ENCODE measurements around the gene E2F1. TPM values are rescaled to one million over a fixed set of nuclear protein-coding genes. Genes with fewer than 3 reads are reported as not detected.

Gene E2F1
- total and polyA plus RNA-seq, 3 experiments from 2014 or later = 0.52 to 72.3 (median 68.8) TPM

- ChIA-PET CTCF (no interaction called here), POLR2A (no interaction called here)
- H3K4me1 Mint-ChIP-seq = peaks cover 13 to 30% (median 21%) of the 10 kb centered on the region in 3 donors
- H3K27me3 ChIP-seq (ENCODE audit: insufficient read depth, low read length, poor library complexity, severe bottlenecking) = no peaks in the 10 kb centered on the region
- DNase-seq = no peak
- H3K27ac ChIP-seq (ENCODE audit: low read depth, low read length) = no peak overlapping the region
- no peak overlapping the region for H3K4me3 ChIP-seq (ENCODE audit: low read length)
- peak overlapping the region in 4 of 8 donors; percentile 29 to 76 (median 35) for H3K27ac Mint-ChIP-seq
- H3K36me3 ChIP-seq (ENCODE audit: insufficient read depth, low read length) = peaks cover 30% of the 10 kb centered on the region
- H3K36me3 Mint-ChIP-seq = peaks cover 28 to 81% (median 33%) of the 10 kb centered on the region in 3 donors
- no peaks in the 10 kb centered on the region for H3K9me3 ChIP-seq (ENCODE audit: low read length)
- H3K4me1 ChIP-seq (ENCODE audit: insufficient read depth, low read length) = no peaks in the 10 kb centered on the region
- no peaks in the 10 kb centered on the region for H3K9me3 Mint-ChIP-seq
- no peaks in the 10 kb centered on the region for H3K27me3 Mint-ChIP-seq
- H3K4me3 Mint-ChIP-seq = no peak overlapping the region
Measured at GRCh38 chr20:33630507-33630906, 55.7 kb downstream of the E2F1 start.

- ChIA-PET CTCF (no interaction called here), POLR2A (no interaction called here)
- peak overlapping the region in 4 of 8 donors; percentile 37 to 76 (median 51) for H3K27ac Mint-ChIP-seq
- no peaks in the 10 kb centered on the region for H3K27me3 Mint-ChIP-seq
- no peaks in the 10 kb centered on the region for H3K9me3 Mint-ChIP-seq
- Histone ChIP-seq H3K27ac (ENCODE audit: low read depth, low read length) (no peak overlapping the region), H3K4me1 (ENCODE audit: insufficient read depth, low read length) (peaks cover 4% of the 10 kb centered on the region), H3K36me3 (ENCODE audit: insufficient read depth, low read length) (peaks cover 30% of the 10 kb centered on the region), H3K4me3 (ENCODE audit: low read length) (no peak overlapping the region), H3K27me3 (ENCODE audit: insufficient read depth, low read length, poor library complexity, severe bottlenecking) (no peaks in the 10 kb centered on the region), H3K9me3 (ENCODE audit: low read length) (no peaks in the 10 kb centered on the region)
- H3K4me3 Mint-ChIP-seq = no peak overlapping the region
- peaks cover 28 to 84% (median 33%) of the 10 kb centered on the region in 3 donors for H3K36me3 Mint-ChIP-seq
- H3K4me1 Mint-ChIP-seq = peaks cover 18 to 35% (median 26%) of the 10 kb centered on the region in 3 donors
- DNase-seq = no peak
Measured at GRCh38 chr20:33629979-33630378, 56.2 kb downstream of the E2F1 start.

GRCh38 chr20:33629533-33629932, 56.7 kb downstream of the E2F1 start:
- ChIA-PET CTCF (no interaction called here), POLR2A (no interaction called here)
- DNase-seq = no peak
- Mint-ChIP-seq H3K36me3 (peaks cover 31 to 83% (median 34%) of the 10 kb centered on the region in 3 donors), H3K4me1 (peaks cover 20 to 40% (median 31%) of the 10 kb centered on the region in 3 donors), H3K4me3 (no peak overlapping the region), H3K27me3 (no peaks in the 10 kb centered on the region), H3K9me3 (no peaks in the 10 kb centered on the region), H3K27ac (peak overlapping the region in 4 of 8 donors; percentile 5 to 51 (median 44))
- Histone ChIP-seq H3K4me3 (ENCODE audit: low read length) (no peak overlapping the region), H3K27me3 (ENCODE audit: insufficient read depth, low read length, poor library complexity, severe bottlenecking) (no peaks in the 10 kb centered on the region), H3K36me3 (ENCODE audit: insufficient read depth, low read length) (peaks cover 30% of the 10 kb centered on the region), H3K27ac (ENCODE audit: low read depth, low read length) (no peak overlapping the region), H3K4me1 (ENCODE audit: insufficient read depth, low read length) (peaks cover 9% of the 10 kb centered on the region), H3K9me3 (ENCODE audit: low read length) (no peaks in the 10 kb centered on the region)

GRCh38 chr20:33627577-33628216, 58.5 kb downstream of the E2F1 start:
- no peak overlapping the region for H3K4me3 Mint-ChIP-seq
- ChIA-PET POLR2A (no interaction called here), CTCF (interaction anchor here (1.4 kb wide), 1 partner anchor 9 kb away, joined by 3 read pairs; no protein-coding TSS in a partner anchor)
- peak overlapping the region in 4 of 8 donors; percentile 33 to 94 (median 58) for H3K27ac Mint-ChIP-seq
- H3K9me3 ChIP-seq (ENCODE audit: low read length) = no peaks in the 10 kb centered on the region
- H3K27ac ChIP-seq (ENCODE audit: low read depth, low read length) = no peak overlapping the region
- H3K9me3 Mint-ChIP-seq = no peaks in the 10 kb centered on the region
- H3K4me3 ChIP-seq (ENCODE audit: low read length) = no peak overlapping the region
- H3K27me3 Mint-ChIP-seq = no peaks in the 10 kb centered on the region
- no peak for DNase-seq
- H3K4me1 Mint-ChIP-seq = peaks cover 30 to 51% (median 39%) of the 10 kb centered on the region in 3 donors
- H3K27me3 ChIP-seq (ENCODE audit: insufficient read depth, low read length, poor library complexity, severe bottlenecking) = no peaks in the 10 kb centered on the region
- H3K4me1 ChIP-seq (ENCODE audit: insufficient read depth, low read length) = peaks cover 26% of the 10 kb centered on the region
- peaks cover 36% of the 10 kb centered on the region for H3K36me3 ChIP-seq (ENCODE audit: insufficient read depth, low read length)
- H3K36me3 Mint-ChIP-seq = peaks cover 35 to 89% (median 39%) of the 10 kb centered on the region in 3 donors

- Histone ChIP-seq H3K36me3 (ENCODE audit: insufficient read depth, low read length) (peaks cover 29% of the 10 kb centered on the region), H3K4me3 (ENCODE audit: low read length) (no peak overlapping the region), H3K4me1 (ENCODE audit: insufficient read depth, low read length) (peaks cover 26% of the 10 kb centered on the region), H3K9me3 (ENCODE audit: low read length) (no peaks in the 10 kb centered on the region), H3K27ac (ENCODE audit: low read depth, low read length) (no peak overlapping the region), H3K27me3 (ENCODE audit: insufficient read depth, low read length, poor library complexity, severe bottlenecking) (no peaks in the 10 kb centered on the region)
- Mint-ChIP-seq H3K27ac (peak overlapping the region in 7 of 8 donors; percentile 52 to 95 (median 82)), H3K9me3 (no peaks in the 10 kb centered on the region), H3K36me3 (peaks cover 35 to 88% (median 35%) of the 10 kb centered on the region in 3 donors), H3K4me3 (peak overlapping the region in 5 of 7 donors; percentile 8 to 54 (median 40)), H3K27me3 (no peaks in the 10 kb centered on the region), H3K4me1 (peaks cover 38 to 56% (median 48%) of the 10 kb centered on the region in 3 donors)
- ChIA-PET CTCF (interaction anchor here (0.9 to 1.4 kb wide), 2 partner anchors 10 to 38 kb away, joined by 3 read pairs; no protein-coding TSS in a partner anchor), POLR2A (no interaction called here)
- DNase-seq = no peak
Measured at GRCh38 chr20:33626190-33626589, 60.0 kb downstream of the E2F1 start.

Other genes with a start within 250 kb of the E2F1 start
- gene SNTA1, start 242.6 kb downstream of the E2F1 start, total RNA-seq = 1 to 10 TPM; 4.6 to 5.6 TPM
- gene SNTA1, start 242.6 kb downstream of the E2F1 start, polyA plus RNA-seq = 11.8 TPM
- 10 to 100 TPM; 10.7 to 11.9 TPM for gene CBFA2T2, start 196.3 kb downstream of the E2F1 start, total RNA-seq
- gene CBFA2T2, start 196.3 kb downstream of the E2F1 start, polyA plus RNA-seq = 25.8 TPM
- gene C20orf144, start 24.1 kb downstream of the E2F1 start, total RNA-seq = under 1 TPM; 0.16 to 0.24 TPM
- gene C20orf144, start 24.1 kb downstream of the E2F1 start, polyA plus RNA-seq = not detected
- gene ACTL10, start 19.4 kb downstream of the E2F1 start, total RNA-seq = 1 to 10 TPM; 3.8 to 4.6 TPM
- gene ACTL10, start 19.4 kb downstream of the E2F1 start, polyA plus RNA-seq = 6.6 TPM
- 10 to 100 TPM; 19.0 to 20.6 TPM for gene NECAB3, start 12.0 kb downstream of the E2F1 start, total RNA-seq
- 2.7 TPM for gene NECAB3, start 12.0 kb downstream of the E2F1 start, polyA plus RNA-seq
- 1 to 10 TPM; 8.4 to 9.1 TPM for gene PXMP4, start 33.9 kb upstream of the E2F1 start, total RNA-seq
- gene PXMP4, start 33.9 kb upstream of the E2F1 start, polyA plus RNA-seq = 23.6 TPM
- gene ZNF341, start 45.6 kb upstream of the E2F1 start, total RNA-seq = 1 to 10 TPM; 4.5 to 5.0 TPM
- 2.6 TPM for gene ZNF341, start 45.6 kb upstream of the E2F1 start, polyA plus RNA-seq
- gene CHMP4B, start 125.0 kb upstream of the E2F1 start, total RNA-seq = 10 to 100 TPM; 78.3 to 79.9 TPM
- 5.7 TPM for gene CHMP4B, start 125.0 kb upstream of the E2F1 start, polyA plus RNA-seq